SK-N-SH treated with all-trans-retinoic acid at 6 μM for 48 hours (cell line): ENCODE data around the gene OPA3.

Source experiments
- ARNTL ChIP-seq: fragments of 450-650 bp; formaldehyde crosslinking; IDR thresholded peaks from 2 replicates; pipeline ENCODE4 v1.5.0; 2020; ENCODE audit warnings: low read depth, mild to moderate bottlenecking, moderate library complexity, borderline replicate concordance
- CSDC2 ChIP-seq: fragments of 250-450 bp; sonication (Bioruptor Pico); IDR thresholded peaks from 2 replicates; pipeline ENCODE4 v1.5.0; 2020; ENCODE audit warnings: mild to moderate bottlenecking, moderate library complexity
- ESRRG ChIP-seq: fragments of 250-450 bp; sonication (Bioruptor Pico); IDR thresholded peaks from 2 replicates; pipeline ENCODE4 v1.6.1; 2021; ENCODE audit warnings: mild to moderate bottlenecking
- ZFP30 ChIP-seq: fragments of 450-650 bp; formaldehyde crosslinking; IDR thresholded peaks from 2 replicates; pipeline ENCODE4 v1.5.0; 2022; ENCODE audit warnings: mild to moderate bottlenecking, moderate library complexity
- ZNF565 ChIP-seq: fragments of 450-650 bp; formaldehyde crosslinking; conservative IDR thresholded peaks from 2 replicates; pipeline ENCODE4 v1.5.0; 2020; ENCODE audit warnings: low read depth, mild to moderate bottlenecking, moderate library complexity
- TF ChIP-seq, protein P1 (sequence below): fragments of 250-450 bp; sonication (Bioruptor Pico); IDR thresholded peaks from 2 replicates; pipeline ENCODE4 v1.5.1; 2021; ENCODE audit warnings: mild to moderate bottlenecking, moderate library complexity
- TF ChIP-seq, protein P2 (sequence below): fragments of 250-450 bp; sonication (Bioruptor Pico); IDR thresholded peaks from 2 replicates; pipeline ENCODE4 v1.8.0; 2020; ENCODE audit warnings: mild to moderate bottlenecking, moderate library complexity, borderline replicate concordance
- TF ChIP-seq, protein P3 (sequence below): fragments of 250-450 bp; sonication (Bioruptor Pico); IDR thresholded peaks from 2 replicates; pipeline ENCODE4 v1.8.0; 2021; ENCODE audit warnings: low read depth, mild to moderate bottlenecking, moderate library complexity, borderline replicate concordance

DNA sequence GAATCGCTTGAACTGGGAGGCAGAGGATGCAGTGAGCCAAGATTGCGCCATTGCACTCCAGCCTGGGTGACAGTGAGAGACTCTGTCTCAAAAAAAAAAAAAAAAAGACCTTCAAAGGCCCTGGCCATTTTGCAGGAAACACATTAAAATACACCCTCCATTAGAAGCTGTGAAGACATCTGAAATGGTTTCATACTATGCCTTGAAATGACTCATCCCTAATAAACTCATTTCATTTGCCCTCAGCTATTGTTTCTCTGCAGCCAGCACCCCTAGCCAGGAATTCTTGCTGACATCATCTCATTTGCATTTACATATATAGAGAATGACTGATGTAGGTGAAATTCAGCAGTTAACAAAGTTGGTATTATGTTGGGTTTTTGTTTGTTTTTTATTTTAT lies 45.9 kb upstream of the OPA3 start:
- TF ChIP-seq, protein P1, sequence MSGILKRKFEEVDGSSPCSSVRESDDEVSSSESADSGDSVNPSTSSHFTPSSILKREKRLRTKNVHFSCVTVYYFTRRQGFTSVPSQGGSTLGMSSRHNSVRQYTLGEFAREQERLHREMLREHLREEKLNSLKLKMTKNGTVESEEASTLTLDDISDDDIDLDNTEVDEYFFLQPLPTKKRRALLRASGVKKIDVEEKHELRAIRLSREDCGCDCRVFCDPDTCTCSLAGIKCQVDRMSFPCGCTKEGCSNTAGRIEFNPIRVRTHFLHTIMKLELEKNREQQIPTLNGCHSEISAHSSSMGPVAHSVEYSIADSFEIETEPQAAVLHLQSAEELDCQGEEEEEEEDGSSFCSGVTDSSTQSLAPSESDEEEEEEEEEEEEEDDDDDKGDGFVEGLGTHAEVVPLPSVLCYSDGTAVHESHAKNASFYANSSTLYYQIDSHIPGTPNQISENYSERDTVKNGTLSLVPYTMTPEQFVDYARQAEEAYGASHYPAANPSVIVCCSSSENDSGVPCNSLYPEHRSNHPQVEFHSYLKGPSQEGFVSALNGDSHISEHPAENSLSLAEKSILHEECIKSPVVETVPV (CRISPR knock-in tag) = no peak
- TF ChIP-seq ESRRG (CRISPR knock-in tag) = no peak
- TF ChIP-seq ZFP30 = no peak
- TF ChIP-seq, protein P2, sequence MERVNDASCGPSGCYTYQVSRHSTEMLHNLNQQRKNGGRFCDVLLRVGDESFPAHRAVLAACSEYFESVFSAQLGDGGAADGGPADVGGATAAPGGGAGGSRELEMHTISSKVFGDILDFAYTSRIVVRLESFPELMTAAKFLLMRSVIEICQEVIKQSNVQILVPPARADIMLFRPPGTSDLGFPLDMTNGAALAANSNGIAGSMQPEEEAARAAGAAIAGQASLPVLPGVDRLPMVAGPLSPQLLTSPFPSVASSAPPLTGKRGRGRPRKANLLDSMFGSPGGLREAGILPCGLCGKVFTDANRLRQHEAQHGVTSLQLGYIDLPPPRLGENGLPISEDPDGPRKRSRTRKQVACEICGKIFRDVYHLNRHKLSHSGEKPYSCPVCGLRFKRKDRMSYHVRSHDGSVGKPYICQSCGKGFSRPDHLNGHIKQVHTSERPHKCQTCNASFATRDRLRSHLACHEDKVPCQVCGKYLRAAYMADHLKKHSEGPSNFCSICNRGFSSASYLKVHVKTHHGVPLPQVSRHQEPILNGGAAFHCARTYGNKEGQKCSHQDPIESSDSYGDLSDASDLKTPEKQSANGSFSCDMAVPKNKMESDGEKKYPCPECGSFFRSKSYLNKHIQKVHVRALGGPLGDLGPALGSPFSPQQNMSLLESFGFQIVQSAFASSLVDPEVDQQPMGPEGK = no peak
- no peak for TF ChIP-seq CSDC2 (CRISPR knock-in tag)
- no peak for TF ChIP-seq ARNTL (CRISPR knock-in tag)
- TF ChIP-seq ZNF565 (CRISPR knock-in tag) = no peak
- TF ChIP-seq, protein P3, sequence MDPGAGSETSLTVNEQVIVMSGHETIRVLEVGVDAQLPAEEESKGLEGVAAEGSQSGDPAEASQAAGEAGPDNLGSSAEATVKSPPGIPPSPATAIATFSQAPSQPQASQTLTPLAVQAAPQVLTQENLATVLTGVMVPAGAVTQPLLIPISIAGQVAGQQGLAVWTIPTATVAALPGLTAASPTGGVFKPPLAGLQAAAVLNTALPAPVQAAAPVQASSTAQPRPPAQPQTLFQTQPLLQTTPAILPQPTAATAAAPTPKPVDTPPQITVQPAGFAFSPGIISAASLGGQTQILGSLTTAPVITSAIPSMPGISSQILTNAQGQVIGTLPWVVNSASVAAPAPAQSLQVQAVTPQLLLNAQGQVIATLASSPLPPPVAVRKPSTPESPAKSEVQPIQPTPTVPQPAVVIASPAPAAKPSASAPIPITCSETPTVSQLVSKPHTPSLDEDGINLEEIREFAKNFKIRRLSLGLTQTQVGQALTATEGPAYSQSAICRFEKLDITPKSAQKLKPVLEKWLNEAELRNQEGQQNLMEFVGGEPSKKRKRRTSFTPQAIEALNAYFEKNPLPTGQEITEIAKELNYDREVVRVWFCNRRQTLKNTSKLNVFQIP (CRISPR knock-in tag) = no peak
